OCI-LY7 (cell line): ENCODE data around the gene GAS6. TPM values are rescaled to one million over a fixed set of nuclear protein-coding genes. Genes with fewer than 3 reads are reported as not detected.

Experiments
- BruUV-seq: library from RNA; stranded (reverse); fragments of 400-500 nt; replicated peaks from 2 replicates; lab custom pipeline; 2021; lab: Mats Ljungman, UMichigan
- CTCF ChIA-PET: fragments of 300-600 bp; sonication (Branson Sonifier 250); formaldehyde crosslinking; loops from one replicate; lab custom pipeline; 2022; ENCODE audit warnings: antibody characterized with exemption; ENCODE audit not compliant: unreplicated experiment; lab: Charles Lee
- POLR2A ChIA-PET: fragments of 300-600 bp; sonication (Branson Sonifier 250); formaldehyde crosslinking; loops from one replicate; lab custom pipeline; 2022; ENCODE audit warnings: antibody characterized with exemption; lab: Charles Lee
- DNase-seq: peaks from one replicate; pipeline ENCODE4 v3.0.0-alpha.2; 2015; ENCODE audit warnings: low spot score
- H2AFZ ChIP-seq: fragments of 200-600 bp; sonication (generic), shearing (Covaris generic); 2 replicates; pipeline ENCODE4 v1.6.1; 2014; ENCODE audit warnings: mild to moderate bottlenecking, antibody characterized with exemption, low read length, moderate library complexity
- H3K27ac ChIP-seq: fragments of 200-600 bp; sonication (generic); 2 replicates; pipeline ENCODE4 v1.5.1; 2014; ENCODE audit warnings: mixed run types, low read depth, mild to moderate bottlenecking, moderate library complexity, low read length, inconsistent platforms; ENCODE audit not compliant: poor library complexity, severe bottlenecking
- H3K36me3 ChIP-seq: fragments of 200-600 bp; sonication (generic); 2 replicates; pipeline ENCODE4 v1.6.1; 2014; ENCODE audit warnings: mild to moderate bottlenecking, antibody characterized with exemption, low read length, moderate library complexity, mixed read lengths; ENCODE audit not compliant: insufficient read depth
- H3K4me1 ChIP-seq: fragments of 200-600 bp; sonication (generic); 2 replicates; pipeline ENCODE4 v1.5.1; 2014; ENCODE audit warnings: mild to moderate bottlenecking, low read length; ENCODE audit not compliant: insufficient read depth, poor library complexity, severe bottlenecking
- H3K4me2 ChIP-seq: fragments of 200-600 bp; sonication (generic); 2 replicates; pipeline ENCODE4 v1.6.1; 2014; ENCODE audit warnings: mild to moderate bottlenecking, low read length
- H3K4me3 ChIP-seq: fragments of 200-600 bp; sonication (generic); 2 replicates; pipeline ENCODE4 v1.5.1; 2014; ENCODE audit warnings: mild to moderate bottlenecking, low read depth, low read length; ENCODE audit not compliant: poor library complexity, severe bottlenecking
- H3K79me2 ChIP-seq: fragments of 200-600 bp; sonication (generic); 2 replicates; pipeline ENCODE4 v1.6.1; 2016; ENCODE audit warnings: low read depth, mild to moderate bottlenecking, low read length, moderate library complexity, mixed read lengths; ENCODE audit not compliant: insufficient read depth
- H3K9me2 ChIP-seq: fragments of 200-600 bp; sonication (generic); 2 replicates; pipeline ENCODE4 v1.6.1; 2016; ENCODE audit warnings: mild to moderate bottlenecking, low read length, mixed read lengths; ENCODE audit not compliant: insufficient read depth
- H3K9me3 ChIP-seq: fragments of 200-600 bp; sonication (generic); 2 replicates; pipeline ENCODE4 v1.6.1; 2014; ENCODE audit warnings: mild to moderate bottlenecking, mixed run types, low read length, mixed read lengths
- H4K20me1 ChIP-seq: fragments of 200-600 bp; sonication (generic); 2 replicates; pipeline ENCODE4 v1.6.1; 2014; ENCODE audit warnings: mild to moderate bottlenecking, antibody characterized with exemption, low read length, moderate library complexity, mixed read lengths; ENCODE audit not compliant: insufficient read depth
- CTCF ChIP-seq: fragments of 200-600 bp; sonication (generic); conservative IDR thresholded peaks from 2 replicates; pipeline ENCODE4 v1.5.1; 2014; ENCODE audit warnings: mild to moderate bottlenecking, antibody characterized with exemption, low read length, moderate library complexity, mixed read lengths
- EZH2phosphoT487 ChIP-seq: fragments of 200-600 bp; sonication (generic); IDR thresholded peaks from 2 replicates; pipeline ENCODE4 v1.6.1; 2018; ENCODE audit warnings: low read depth, borderline replicate concordance, mild to moderate bottlenecking, mixed run types, antibody characterized with exemption, low read length, moderate library complexity, mixed read lengths
- intact Hi-C: fragments of 100-400 bp; cut with micrococcal nuclease; formaldehyde crosslinking; loops from one replicate; pipeline ENCODE4 v1.10.0; 2022; ENCODE audit not compliant: unreplicated experiment
- total RNA-seq, 2 experiments: library from RNA; depleted of rRNA in 1 of 2; stranded (reverse); fragments of >200 nt in 1 of 2; shearing (Covaris generic) in 1 of 2; gene quantifications; 2 replicates each; pipeline ENCODE4 v1.2.3, GENCODE V29; 2014 to 2022

The GAS6 gene
- total RNA-seq, 2 experiments from 2014 or later, result not detected

- H4K20me1 ChIP-seq, result no peaks in the 10 kb centered on the region
- no peak overlapping the region for H3K4me2 ChIP-seq
- no peaks in the 10 kb centered on the region for H3K9me3 ChIP-seq
- no peaks in the 10 kb centered on the region for H3K79me2 ChIP-seq
- no peak overlapping the region for H3K4me3 ChIP-seq
- no peak overlapping the region for H3K27ac ChIP-seq
- TF ChIP-seq EZH2phosphoT487, result no peak
- no peak for TF ChIP-seq CTCF
- ChIA-PET POLR2A (no interaction called here), CTCF (interaction anchor here (0.6 kb wide), 1 partner anchor 377 kb away, joined by 4 read pairs; no protein-coding TSS in a partner anchor)
- intact Hi-C loops, result no loop called here
- DNase-seq, result no peak
- no peaks in the 10 kb centered on the region for H3K4me1 ChIP-seq
- BruUV-seq, result no TSS peak
- no peaks in the 10 kb centered on the region for H3K9me2 ChIP-seq
- H3K36me3 ChIP-seq, result no peaks in the 10 kb centered on the region
- no peak overlapping the region for H2AFZ ChIP-seq
Measured at GRCh38 chr13:113905018-113905417, 41.1 kb upstream of the GAS6 start.

GRCh38 chr13:113904411-113904810 lies 40.5 kb upstream of the GAS6 start:
- Histone ChIP-seq H3K27ac (no peak overlapping the region), H3K79me2 (no peaks in the 10 kb centered on the region), H3K4me2 (no peak overlapping the region), H3K36me3 (no peaks in the 10 kb centered on the region), H3K4me1 (no peaks in the 10 kb centered on the region), H2AFZ (no peak overlapping the region), H3K9me2 (no peaks in the 10 kb centered on the region), H3K4me3 (no peak overlapping the region), H3K9me3 (no peaks in the 10 kb centered on the region), H4K20me1 (no peaks in the 10 kb centered on the region)
- POLR2A ChIA-PET, result no interaction called here
- DNase-seq, result no peak
- peak; percentile 32; the same call in 1 of the 2 replicates for TF ChIP-seq CTCF
- no peak for TF ChIP-seq EZH2phosphoT487
- intact Hi-C loops, result no loop called here
- CTCF ChIA-PET, result interaction anchor here (0.6 kb wide), 1 partner anchor 378 kb away, joined by 4 read pairs; no protein-coding TSS in a partner anchor
- BruUV-seq, result no TSS peak

GRCh38 chr13:113903912-113904311 lies 40.0 kb upstream of the GAS6 start:
- DNase-seq, result no peak
- POLR2A ChIA-PET, result no interaction called here
- Histone ChIP-seq H3K4me1 (no peaks in the 10 kb centered on the region), H2AFZ (no peak overlapping the region), H3K9me3 (no peaks in the 10 kb centered on the region), H3K79me2 (no peaks in the 10 kb centered on the region), H3K4me3 (no peak overlapping the region), H3K4me2 (no peak overlapping the region), H3K9me2 (no peaks in the 10 kb centered on the region), H3K36me3 (no peaks in the 10 kb centered on the region), H3K27ac (no peak overlapping the region), H4K20me1 (no peaks in the 10 kb centered on the region)
- intact Hi-C loops, result no loop called here
- no TSS peak for BruUV-seq
- TF ChIP-seq EZH2phosphoT487, result no peak
- TF ChIP-seq CTCF, result no peak
- CTCF ChIA-PET, result no interaction called here
